Kidney (tissue), 14 donors: ENCODE results near the gene DNAJB6. TPM values are rescaled to one million over a fixed set of nuclear protein-coding genes. Genes with fewer than 3 reads are reported as not detected.
A peak's percentile ranks its signal among the peaks of the same experiment; 100 is the strongest.

Source experiments
- DNase-seq, 5 donors: peaks; one replicate each; pipeline ENCODE4 v3.0.0-alpha.2; 2013 to 2020
- FAIRE-seq: peaks from 2 replicates; lab custom pipeline; 2012; peaks lifted over from hg19 to GRCh38; lab: Jason Lieb, UNC
- H3K27ac ChIP-seq, 2 donors: one replicate each; pipeline ENCODE4 v1.7.0; 2013; ENCODE audit warnings: low read depth in 2 of 2, low read length in 2 of 2, inconsistent platforms in 1 of 2
- H3K27me3 ChIP-seq: one replicate; pipeline ENCODE4 v1.7.1; 2013; ENCODE audit warnings: low read length, inconsistent platforms; ENCODE audit not compliant: control insufficient read depth, insufficient read depth
- H3K36me3 ChIP-seq, 3 donors: one replicate each; pipeline versions ENCODE4 v1.7.0 to v1.7.1; 2013; ENCODE audit warnings: low read length in 3 of 3, control low read depth in 1 of 3, inconsistent platforms in 1 of 3; ENCODE audit not compliant: insufficient read depth in 3 of 3, control insufficient read depth in 2 of 3
- H3K4me1 ChIP-seq, 3 donors: one replicate each; pipeline versions ENCODE4 v1.7.0 to v1.7.1; 2013; ENCODE audit warnings: low read length in 3 of 3, inconsistent platforms in 1 of 3, low read depth in 1 of 3; ENCODE audit not compliant: control insufficient read depth in 2 of 3, insufficient read depth in 2 of 3
- H3K4me3 ChIP-seq, 3 donors: one replicate each; pipeline versions ENCODE4 v1.7.0 to v1.8.1; 2013; ENCODE audit warnings: low read length in 3 of 3, control low read depth in 1 of 3, inconsistent platforms in 1 of 3
- H3K9ac ChIP-seq, 3 donors: one replicate each; pipeline versions ENCODE4 v1.7.0 to v1.7.1; 2013; ENCODE audit warnings: low read length in 3 of 3, control low read depth in 1 of 3, inconsistent platforms in 1 of 3
- H3K9me3 ChIP-seq, 3 donors: one replicate each; pipeline versions ENCODE4 v1.7.0 to v1.7.1; 2013; ENCODE audit warnings: low read length in 3 of 3, control low read depth in 1 of 3, inconsistent platforms in 1 of 3; ENCODE audit not compliant: control insufficient read depth in 2 of 3, insufficient read depth in 1 of 3
- intact Hi-C: fragments of 100-400 bp; cut with DNase I; formaldehyde crosslinking; loops from one replicate; pipeline ENCODE4 v1.11.1; 2022
- polyA plus RNA-seq: library from polyadenylated mRNA; stranded (reverse); fragments of 350-450 nt; fragmentation: Illumina TruSeq; extraction: RNeasy Lipid Tissue Mini Kit (QIAGEN cat#74804); gene quantifications from one replicate; pipeline ENCODE4 v1.2.3, GENCODE V29; 2014; ENCODE audit warnings: low read depth, low replicate concordance; ENCODE audit not compliant: insufficient read depth
- total RNA-seq: library from RNA; stranded (reverse); fragmentation: NEBNext Ultra II Directional; extraction: Animal tissue kit (Norgen Biotek cat#: 25700); gene quantifications from one replicate; pipeline ENCODE4 v1.2.1, GENCODE V29; 2021
- TF ChIP-seq, protein P1 (sequence below): IDR thresholded peaks from 3 replicates; pipeline ENCODE4 v1.5.1; 2012; ENCODE audit warnings: mild to moderate bottlenecking, moderate library complexity, borderline replicate concordance; ENCODE audit not compliant: insufficient read depth; ENCODE audit errors: extremely low read depth
- donor health status: control.
- donor health status: control.
- donor health status: control.
- donor health status: control.
- donor health status: control.
- donor health status: DM: yes; HTN: yes; CAD: no.
- donor health status: Normal renal cell carcinoma (clear cell type).

DNAJB6 gene
- total and polyA plus RNA-seq, 2 donors from 2014 or later: 74.5 to 86.8 TPM

DNA sequence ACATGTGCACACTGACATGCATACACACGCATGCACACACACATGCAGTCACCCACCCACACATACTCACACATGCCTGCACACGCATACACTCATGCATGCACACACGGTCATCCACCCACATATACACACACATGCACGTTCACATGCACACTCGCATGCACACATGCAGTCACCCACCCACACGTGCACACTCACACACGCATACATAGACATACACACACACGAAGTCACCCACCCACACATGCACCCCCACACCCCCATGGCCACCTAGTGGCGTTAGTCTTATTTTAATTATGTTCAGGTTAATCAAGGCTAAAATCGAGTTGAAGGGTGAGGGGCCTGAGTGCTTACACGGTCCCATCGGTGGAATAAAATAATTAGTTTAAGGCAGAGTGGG, 96.8 kb downstream of the DNAJB6 start:
- H3K27me3 ChIP-seq: no peaks in the 10 kb centered on the region
- H3K36me3 ChIP-seq: no peaks in the 10 kb centered on the region
- H3K9me3 ChIP-seq: peaks cover 0 to 2% (median 0%) of the 10 kb centered on the region in 3 donors
- TF ChIP-seq, protein P1, sequence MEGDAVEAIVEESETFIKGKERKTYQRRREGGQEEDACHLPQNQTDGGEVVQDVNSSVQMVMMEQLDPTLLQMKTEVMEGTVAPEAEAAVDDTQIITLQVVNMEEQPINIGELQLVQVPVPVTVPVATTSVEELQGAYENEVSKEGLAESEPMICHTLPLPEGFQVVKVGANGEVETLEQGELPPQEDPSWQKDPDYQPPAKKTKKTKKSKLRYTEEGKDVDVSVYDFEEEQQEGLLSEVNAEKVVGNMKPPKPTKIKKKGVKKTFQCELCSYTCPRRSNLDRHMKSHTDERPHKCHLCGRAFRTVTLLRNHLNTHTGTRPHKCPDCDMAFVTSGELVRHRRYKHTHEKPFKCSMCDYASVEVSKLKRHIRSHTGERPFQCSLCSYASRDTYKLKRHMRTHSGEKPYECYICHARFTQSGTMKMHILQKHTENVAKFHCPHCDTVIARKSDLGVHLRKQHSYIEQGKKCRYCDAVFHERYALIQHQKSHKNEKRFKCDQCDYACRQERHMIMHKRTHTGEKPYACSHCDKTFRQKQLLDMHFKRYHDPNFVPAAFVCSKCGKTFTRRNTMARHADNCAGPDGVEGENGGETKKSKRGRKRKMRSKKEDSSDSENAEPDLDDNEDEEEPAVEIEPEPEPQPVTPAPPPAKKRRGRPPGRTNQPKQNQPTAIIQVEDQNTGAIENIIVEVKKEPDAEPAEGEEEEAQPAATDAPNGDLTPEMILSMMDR: no peak
- H3K4me1 ChIP-seq: peaks cover 0 to 9% (median 0%) of the 10 kb centered on the region in 3 donors
- peak in 1 of 5 donors; percentile 35 for DNase-seq
- H3K27ac ChIP-seq: no peak overlapping the region
- intact Hi-C loops: no loop called here
- H3K9ac ChIP-seq: no peak overlapping the region
- FAIRE-seq: no peak
- peak overlapping the region in 1 of 3 donors; percentile 4 for H3K4me3 ChIP-seq

DNA sequence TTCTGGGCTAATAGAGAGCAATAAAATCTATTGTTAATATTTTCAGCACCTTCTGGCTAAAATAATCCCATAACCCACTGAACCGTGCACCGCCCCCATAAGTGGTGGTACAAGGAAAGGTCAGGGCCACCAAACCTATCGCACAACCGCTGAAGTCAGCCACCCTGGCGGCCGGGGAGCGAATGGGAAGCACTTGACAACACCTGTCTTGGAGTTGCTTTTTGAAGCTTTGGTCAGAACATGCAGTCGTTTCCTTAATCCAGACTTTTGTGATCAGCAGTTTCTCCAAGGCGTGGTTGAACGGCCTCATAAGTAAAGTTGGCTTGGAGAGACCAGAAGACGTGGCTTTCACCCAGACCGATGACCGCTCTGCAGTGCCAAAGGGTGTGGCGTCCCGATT, 97.4 kb downstream of the DNAJB6 start:
- Histone ChIP-seq H3K4me1 (peaks cover 0 to 9% (median 0%) of the 10 kb centered on the region in 3 donors), H3K36me3 (no peaks in the 10 kb centered on the region), H3K9ac (no peak overlapping the region), H3K27ac (no peak overlapping the region), H3K4me3 (no peak overlapping the region), H3K9me3 (peaks cover 0 to 2% (median 0%) of the 10 kb centered on the region in 3 donors), H3K27me3 (no peaks in the 10 kb centered on the region)
- TF ChIP-seq, protein P1: no peak
- DNase-seq (peak in 1 of 5 donors; percentile 44), FAIRE-seq (no peak)
- intact Hi-C loops: no loop called here

DNA sequence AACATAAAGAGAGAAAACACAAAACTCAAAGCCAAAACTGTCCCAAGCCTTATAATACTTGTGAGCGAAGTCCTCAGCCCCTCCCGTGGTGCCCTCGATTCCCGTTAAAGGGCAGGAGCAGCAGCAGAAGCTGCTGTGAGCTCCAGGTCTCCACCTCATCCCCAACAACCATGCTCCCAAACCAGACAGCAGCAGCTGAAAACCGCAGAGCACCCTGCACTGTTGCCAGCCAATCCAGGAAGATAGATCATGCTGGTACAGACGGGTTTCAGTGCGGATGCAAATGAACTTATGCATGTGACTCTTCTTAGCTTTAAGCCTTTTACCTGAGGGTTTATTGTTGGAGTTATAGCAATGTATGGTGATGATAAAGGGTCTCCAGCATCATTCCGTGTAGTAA, 97.9 kb downstream of the DNAJB6 start:
- intact Hi-C loops: no loop called here
- DNase-seq: peak in 1 of 5 donors; percentile 11
- H3K4me1 ChIP-seq: peaks cover 0 to 9% (median 0%) of the 10 kb centered on the region in 3 donors
- no peak overlapping the region for H3K4me3 ChIP-seq
- no peaks in the 10 kb centered on the region for H3K27me3 ChIP-seq
- H3K9ac ChIP-seq: no peak overlapping the region
- no peak overlapping the region for H3K27ac ChIP-seq
- H3K9me3 ChIP-seq: peaks cover 0 to 2% (median 0%) of the 10 kb centered on the region in 3 donors
- no peaks in the 10 kb centered on the region for H3K36me3 ChIP-seq
- TF ChIP-seq, protein P1: no peak
- FAIRE-seq: no peak

DNA sequence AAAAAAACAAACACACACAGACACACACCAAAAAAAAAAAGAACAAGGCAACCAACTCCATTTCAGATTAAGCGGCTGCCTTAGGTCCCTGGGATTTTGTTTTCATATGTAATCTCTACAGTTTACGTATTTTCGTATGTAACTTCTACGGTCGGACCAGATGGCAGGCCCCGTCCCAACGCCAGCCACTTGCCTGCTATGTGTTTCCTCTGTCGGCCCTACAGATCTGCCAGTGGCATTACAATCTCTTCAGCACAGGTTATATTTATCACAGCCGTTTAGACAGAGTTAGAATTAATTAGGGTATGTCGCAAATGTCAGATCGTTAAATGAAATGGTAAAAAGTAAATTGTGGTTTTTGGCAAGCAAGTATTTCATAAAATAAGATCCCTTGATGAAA, 99.3 kb downstream of the DNAJB6 start:
- Histone ChIP-seq H3K27me3 (no peaks in the 10 kb centered on the region), H3K27ac (no peak overlapping the region), H3K36me3 (no peaks in the 10 kb centered on the region), H3K4me3 (no peak overlapping the region), H3K9me3 (peaks cover 0 to 2% (median 0%) of the 10 kb centered on the region in 3 donors), H3K4me1 (peaks cover 0 to 9% (median 0%) of the 10 kb centered on the region in 3 donors), H3K9ac (no peak overlapping the region)
- TF ChIP-seq, protein P1: no peak
- DNase-seq (peak in 1 of 5 donors; percentile 27), FAIRE-seq (no peak)
- intact Hi-C loops: no loop called here
